Mammary epithelial cell (primary cell): ENCODE results near the gene SCYGR3.
"Not testable (repeated sequence)": the region's sequence is repeated elsewhere in the genome, so short reads cannot be mapped to it uniquely, and the experiment has no call there.

Experiments used
- EZH2 ChIP-seq: IDR thresholded peaks from 2 replicates; pipeline ENCODE4 v1.6.1; 2012; ENCODE audit warnings: low read length, inconsistent platforms, borderline replicate concordance
- TF ChIP-seq, protein P1 (sequence below), 2 donors: IDR thresholded peaks in 1 of 2; conservative IDR thresholded peaks in 1 of 2; 2 replicates each; pipeline ENCODE4 v1.5.1; 2011 to 2012; ENCODE audit warnings: inconsistent platforms in 2 of 2, low read length in 2 of 2, mild to moderate bottlenecking in 2 of 2, control low read depth in 1 of 2, low read depth in 1 of 2; ENCODE audit not compliant: insufficient read depth in 1 of 2; ENCODE audit errors: extremely low read depth in 1 of 2

DNA sequence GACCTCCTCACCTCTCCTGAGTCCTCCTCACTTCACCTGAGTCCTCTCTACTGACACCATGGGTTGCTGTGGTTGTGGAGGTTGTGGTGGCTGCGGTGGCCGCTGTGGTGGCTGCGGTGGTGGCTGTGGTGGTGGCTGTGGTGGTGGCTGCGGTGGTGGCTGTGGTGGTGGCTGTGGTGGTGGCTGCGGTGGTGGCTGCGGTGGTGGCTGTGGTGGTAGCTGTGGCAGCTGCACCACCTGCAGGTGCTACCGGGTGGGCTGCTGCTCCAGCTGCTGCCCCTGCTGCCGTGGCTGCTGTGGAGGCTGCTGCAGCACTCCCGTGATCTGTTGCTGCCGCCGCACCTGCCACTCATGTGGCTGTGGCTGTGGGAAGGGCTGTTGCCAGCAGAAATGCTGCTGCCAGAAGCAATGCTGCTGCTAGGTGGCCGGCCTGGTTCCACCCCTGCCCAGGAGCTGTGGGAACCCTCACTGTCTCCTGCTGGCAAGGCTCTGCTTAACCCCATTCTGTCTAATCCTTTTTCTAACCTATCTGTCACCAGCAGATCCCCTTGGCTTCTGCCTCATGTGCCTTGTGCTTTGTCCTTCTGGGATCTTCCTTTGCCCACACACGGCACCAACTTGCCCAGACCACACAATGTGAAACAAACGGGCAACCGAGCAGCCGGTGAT, 15.7 kb downstream of the SCYGR3 start, which contains the start of gene SCYGR2:
- TF ChIP-seq, protein P1, sequence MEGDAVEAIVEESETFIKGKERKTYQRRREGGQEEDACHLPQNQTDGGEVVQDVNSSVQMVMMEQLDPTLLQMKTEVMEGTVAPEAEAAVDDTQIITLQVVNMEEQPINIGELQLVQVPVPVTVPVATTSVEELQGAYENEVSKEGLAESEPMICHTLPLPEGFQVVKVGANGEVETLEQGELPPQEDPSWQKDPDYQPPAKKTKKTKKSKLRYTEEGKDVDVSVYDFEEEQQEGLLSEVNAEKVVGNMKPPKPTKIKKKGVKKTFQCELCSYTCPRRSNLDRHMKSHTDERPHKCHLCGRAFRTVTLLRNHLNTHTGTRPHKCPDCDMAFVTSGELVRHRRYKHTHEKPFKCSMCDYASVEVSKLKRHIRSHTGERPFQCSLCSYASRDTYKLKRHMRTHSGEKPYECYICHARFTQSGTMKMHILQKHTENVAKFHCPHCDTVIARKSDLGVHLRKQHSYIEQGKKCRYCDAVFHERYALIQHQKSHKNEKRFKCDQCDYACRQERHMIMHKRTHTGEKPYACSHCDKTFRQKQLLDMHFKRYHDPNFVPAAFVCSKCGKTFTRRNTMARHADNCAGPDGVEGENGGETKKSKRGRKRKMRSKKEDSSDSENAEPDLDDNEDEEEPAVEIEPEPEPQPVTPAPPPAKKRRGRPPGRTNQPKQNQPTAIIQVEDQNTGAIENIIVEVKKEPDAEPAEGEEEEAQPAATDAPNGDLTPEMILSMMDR (conservative IDR thresholded peaks at IDR 0.05 in 1 of 2, IDR thresholded peaks at IDR 0.05 in 1 of 2; ENCODE audit: extremely low read depth in 1 of 2, insufficient read depth in 1 of 2, low read depth in 1 of 2, low read length in 2 of 2) = not testable (repeated sequence)
- not testable (repeated sequence) for TF ChIP-seq EZH2
